ENCODE measurements around the gene AMBRA1.
"Not testable (repeated sequence)": the region's sequence is repeated elsewhere in the genome, so short reads cannot be mapped to it uniquely, and the experiment has no call there.

Gene AMBRA1

DNA sequence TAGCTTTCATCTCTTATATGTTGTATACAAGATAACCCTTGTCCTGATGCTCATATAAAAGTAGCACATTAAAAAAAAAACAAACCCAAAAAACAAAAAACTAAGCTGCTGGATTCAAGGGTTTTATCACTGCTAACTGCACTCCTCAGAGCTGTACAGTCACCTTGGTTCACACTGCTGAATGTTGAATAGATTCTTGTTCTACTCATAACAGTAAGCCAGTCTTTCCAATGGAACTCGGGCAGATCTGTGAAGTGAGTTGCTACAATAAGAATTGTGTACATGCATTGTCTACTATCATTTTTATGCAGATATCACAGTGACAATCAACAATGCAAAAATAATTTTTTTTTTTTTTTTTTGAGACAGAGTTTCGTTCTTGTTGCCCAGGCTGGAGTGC is 18.5 kb upstream of the AMBRA1 start:
- DNase-seq (ENCODE audit: low read depth in 2 of 2): no peak

DNA sequence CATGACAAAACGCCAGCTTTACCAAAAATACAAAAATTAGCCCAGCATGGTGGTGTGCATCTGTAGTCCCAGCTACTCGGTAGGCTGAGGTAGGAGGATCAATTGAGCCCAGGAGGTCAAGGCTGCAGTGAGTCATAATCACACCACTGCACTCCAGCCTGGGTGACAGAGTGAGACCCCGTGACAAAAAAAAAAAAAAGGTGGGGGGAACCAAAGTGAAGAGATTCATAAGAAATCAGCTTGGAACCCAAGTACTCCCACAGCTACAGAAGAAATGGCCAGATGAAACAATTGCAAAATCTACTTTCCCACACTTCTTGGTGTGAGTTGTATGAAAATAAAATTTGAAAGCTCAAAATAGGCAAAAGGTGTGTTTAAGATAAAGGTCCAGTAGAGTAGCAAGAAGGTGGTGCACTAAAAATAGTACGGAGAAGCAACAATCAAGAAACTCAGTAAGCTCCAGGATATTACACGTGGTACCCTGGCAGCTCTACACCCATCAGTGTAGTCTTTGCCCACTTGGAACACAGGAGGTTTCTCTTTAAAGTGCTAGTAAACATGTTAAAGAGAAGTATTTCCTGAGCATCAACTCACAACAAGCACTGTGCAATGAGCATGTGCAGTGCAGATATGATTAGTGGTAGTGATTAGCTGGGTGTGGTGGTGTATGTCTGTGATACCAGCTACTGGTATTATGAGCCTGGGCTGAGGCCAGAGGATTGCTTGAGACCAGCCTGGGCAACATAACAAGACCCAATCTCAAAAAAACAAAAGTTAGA is 17.9 kb upstream of the AMBRA1 start:
- DNase-seq (ENCODE audit: low read depth in 2 of 2): no peak

DNA sequence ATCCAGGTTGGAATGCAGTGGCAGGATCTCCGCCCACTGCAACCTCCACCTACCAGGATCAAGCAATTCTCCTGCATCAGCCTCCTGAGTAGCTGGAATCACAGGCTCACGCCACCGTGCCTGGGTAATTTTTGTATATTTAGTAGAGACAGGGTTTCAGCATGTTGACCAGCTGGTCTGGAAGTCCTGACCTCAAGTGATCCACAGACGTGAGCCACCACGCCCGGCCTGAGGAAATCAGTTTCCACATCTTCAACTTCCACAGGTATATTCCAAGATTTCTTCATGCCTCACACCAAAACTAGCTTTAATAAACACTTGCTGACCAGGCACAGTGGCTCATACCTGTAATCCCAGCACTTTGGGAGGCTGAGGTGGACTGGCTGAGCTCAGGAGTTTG is 15.6 kb upstream of the AMBRA1 start:
- no peak for DNase-seq (ENCODE audit: low read depth in 2 of 2)

DNA sequence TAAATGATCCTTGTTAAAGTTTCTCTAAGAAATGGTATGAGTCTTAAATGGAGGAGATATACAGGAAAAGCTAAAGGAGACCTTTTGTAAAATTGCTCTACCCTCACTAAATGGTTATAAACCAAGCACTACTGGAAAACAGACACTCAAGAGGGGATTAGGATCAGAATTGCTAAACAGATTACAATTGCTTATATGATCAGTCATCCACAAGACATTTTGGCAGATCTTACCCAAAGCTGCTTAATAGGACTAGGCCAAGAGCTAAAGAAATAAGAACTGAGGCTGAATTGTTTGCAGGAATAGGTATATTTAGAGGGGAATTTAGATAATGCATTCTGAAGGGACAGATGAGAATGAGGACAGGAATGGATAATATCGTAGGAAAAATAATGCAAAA is 13.7 kb upstream of the AMBRA1 start:
- DNase-seq (ENCODE audit: low read depth in 2 of 2): no peak

DNA sequence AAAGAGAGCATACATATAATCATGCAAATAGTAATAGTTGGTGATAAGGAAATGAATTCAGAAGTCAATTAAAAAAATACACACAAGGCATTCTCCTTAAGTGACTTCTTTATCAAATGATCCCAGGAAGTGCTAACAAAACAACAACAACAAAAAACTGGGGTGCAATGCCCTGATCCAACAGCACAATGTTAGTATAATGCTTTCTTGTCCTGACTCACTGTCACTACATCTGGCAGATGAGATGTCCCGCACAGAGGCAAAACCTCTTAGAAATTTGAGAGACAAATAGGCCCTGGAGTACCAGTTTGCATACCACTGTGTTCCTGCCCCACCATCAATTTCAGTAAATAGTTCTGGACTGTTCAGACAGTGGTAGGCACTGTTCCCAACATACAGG is 11.0 kb upstream of the AMBRA1 start:
- no peak for DNase-seq (ENCODE audit: low read depth in 2 of 2)

DNA sequence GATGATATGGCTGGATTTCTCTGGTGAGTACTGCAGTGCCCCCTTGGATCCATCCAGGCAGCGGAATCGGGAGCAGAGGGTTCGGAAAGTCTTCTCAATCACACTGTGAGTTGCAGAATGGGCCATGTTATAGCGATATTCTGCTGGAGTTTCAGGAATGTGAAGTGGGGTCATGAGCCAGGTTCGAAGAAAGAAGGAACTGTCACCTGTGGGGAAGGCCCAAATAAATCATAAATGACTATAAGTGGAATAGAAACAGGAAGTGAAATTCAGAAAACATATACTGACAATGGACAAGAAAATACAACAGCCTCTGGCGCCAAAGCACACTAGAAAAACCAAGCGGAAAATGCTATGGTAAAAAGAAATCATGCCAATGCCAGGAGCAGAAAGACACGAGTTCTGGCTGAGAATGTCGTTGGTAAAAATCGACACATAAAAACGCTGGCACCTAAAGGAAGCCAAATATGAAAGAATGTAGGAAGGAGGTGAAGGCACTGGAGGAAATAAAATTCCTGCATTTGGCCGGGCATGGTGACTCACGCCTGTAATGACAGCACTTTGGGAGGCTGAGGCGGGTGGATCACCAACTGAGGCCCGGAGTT is 10.0 kb upstream of the AMBRA1 start:
- no peak for DNase-seq (ENCODE audit: low read depth in 2 of 2)

DNA sequence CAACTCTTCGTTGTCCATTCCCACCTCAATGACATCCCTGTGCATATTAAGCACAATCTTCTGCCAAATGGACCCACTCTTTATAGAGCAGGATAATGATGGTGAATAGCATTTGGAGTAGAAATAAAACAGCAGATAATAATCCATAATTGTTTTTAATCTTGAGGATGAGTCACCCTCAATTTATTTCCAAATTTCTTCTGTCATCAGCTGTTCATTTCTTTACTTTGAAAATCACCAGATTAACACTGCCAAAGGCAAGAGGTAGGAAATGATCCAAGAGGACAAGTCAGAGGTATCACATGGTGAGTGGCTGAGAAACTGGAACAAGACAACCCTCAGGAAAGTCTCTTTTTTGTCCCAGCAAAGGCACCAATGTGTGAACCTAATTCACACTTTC is 7.3 kb upstream of the AMBRA1 start:
- no peak for DNase-seq (ENCODE audit: low read depth in 2 of 2)

DNA sequence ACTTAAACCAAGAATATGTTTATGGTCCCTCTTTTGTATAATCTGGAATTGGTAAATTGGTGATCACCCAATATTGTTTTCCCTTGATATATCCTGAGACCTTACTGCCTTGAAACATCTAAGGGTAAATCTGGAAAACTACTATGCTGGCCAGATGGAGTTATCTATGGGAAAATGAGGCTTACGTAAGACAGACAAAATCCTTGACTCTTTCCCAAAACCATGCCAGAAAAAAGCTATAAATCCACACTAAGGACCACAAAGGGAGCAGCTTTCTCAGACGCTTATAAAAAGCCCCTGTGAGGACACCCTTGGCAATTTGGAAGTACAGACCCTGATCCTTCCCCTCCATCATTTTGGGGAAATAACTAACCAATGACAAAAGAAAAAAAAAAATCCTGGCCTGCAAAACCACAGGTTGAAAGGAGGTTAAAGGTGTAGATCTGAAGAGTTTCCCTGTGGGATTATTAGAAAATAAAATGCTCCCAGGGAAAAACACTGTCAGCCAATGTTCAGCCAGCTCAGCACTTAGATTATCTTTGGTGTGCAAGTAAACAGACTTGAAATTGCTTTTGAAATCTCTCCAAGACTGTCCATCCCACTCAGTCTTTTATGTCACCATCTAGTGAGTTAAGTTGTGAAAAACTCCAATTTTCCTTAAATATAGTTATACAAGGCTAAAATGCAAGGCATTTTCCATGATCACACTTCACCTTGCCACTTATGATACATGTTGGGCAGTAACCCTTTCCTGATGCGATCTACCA is 6.6 kb upstream of the AMBRA1 start:
- DNase-seq (ENCODE audit: low read depth in 2 of 2): no peak

DNA sequence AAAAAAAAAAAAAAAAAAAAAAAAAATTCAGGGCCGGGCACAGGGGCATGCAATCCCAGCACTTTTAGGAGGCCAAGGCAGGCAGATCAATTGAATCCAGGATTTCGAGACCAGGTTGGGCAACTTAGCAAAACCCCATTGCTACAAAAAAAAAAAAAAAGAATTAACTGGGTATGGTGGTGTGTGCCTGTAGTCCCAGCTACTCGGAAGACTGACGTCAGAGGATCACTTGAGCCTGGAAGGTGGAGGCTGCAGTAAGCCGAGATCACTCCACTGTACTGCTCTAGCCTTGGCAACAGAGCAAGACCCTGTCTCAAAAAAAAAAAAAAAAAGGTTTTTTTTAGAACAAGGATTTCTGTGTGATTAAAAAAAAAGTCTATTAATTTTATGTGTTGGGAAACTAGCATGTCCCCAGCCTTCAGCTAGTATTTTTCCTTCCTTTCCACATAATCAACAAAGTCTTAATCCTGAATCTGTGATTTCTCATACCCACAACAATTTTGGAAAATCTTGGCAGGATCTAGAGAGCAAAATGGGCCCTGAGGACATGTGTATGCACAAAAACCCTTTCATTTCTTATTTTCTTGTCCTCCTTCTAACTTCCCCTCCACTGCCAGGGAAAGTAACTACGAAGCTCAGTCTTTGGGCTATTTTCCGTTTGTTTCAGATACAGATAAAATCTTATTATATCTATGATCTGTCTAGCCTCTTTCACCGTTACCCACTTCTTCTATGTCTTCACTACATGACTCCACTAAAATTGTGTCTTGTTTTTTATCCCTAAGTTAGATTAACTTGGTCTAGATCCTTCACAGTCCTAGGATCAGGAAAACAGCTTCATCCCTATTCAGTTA is 5.7 kb upstream of the AMBRA1 start:
- DNase-seq (ENCODE audit: low read depth in 2 of 2): no peak

DNA sequence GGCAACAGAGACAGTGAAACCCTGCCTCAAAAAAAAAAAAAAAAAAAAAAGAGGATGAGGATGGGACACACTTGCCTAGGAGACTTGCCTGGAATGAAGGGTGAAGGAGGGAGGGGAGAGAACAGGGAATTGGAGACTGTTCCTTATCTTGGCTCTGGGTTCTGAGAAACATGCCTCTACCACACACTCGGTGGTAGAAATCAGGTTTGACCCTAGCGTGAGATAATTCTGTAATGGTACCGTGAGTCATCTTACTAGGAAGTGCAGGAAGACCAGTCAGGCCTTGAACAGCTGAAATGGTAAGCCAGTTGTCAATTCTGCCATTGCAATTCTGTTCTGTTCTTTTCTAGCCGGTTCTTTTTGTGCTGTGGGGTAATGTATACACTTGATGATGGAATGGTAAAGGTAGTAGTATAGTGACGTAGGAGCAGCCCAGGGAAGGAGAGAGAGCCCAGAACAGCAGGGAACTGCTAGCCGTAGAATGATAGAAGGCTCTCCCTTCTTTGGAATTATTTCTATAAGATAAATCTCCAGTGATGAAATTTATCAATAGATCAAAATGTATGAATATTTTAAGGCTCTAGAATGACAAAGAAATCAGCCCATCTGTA is 3.9 kb upstream of the AMBRA1 start:
- no peak for DNase-seq (ENCODE audit: low read depth in 2 of 2)

DNA sequence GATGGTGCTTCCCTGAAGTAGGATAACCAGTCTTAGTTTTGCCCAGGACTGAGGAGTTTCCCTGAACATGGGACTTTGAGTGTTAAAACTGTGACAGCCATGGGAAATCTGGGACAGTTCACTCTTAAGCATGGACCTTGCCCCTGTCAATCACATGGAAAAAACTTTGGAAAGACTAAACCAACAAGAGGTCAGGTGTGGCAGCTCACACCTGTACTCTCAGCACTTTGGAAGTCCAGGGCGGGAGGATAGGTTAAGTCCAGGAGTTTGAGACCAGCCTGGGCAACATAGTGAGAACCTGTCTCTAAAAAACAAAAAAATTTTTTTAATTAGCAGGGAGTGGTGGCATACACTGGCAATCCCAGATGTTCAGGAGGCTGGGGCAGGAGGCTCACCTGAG is 3.3 kb upstream of the AMBRA1 start:
- no peak for DNase-seq (ENCODE audit: low read depth in 2 of 2)

DNA sequence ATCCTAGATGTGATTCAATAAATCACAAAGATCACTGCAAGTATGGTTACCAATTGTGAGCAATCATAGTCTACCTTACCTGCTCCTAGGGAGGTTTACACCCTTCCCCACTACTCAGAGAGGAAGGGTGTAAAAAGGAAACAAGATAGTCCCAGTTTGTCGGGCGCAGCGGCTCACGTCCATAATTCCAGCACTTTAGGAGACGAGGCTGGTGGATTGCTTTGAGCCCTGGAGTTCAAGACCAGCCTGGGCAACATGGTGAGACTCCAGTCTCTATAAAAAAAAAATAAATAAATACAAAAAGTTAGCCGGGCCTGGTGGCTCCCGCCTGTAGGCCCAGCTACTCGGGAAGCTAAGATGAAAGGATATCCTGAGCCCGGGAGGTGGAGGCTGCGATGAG is 962 bp upstream of the AMBRA1 start:
- DNase-seq (ENCODE audit: low read depth in 2 of 2): no peak

DNA sequence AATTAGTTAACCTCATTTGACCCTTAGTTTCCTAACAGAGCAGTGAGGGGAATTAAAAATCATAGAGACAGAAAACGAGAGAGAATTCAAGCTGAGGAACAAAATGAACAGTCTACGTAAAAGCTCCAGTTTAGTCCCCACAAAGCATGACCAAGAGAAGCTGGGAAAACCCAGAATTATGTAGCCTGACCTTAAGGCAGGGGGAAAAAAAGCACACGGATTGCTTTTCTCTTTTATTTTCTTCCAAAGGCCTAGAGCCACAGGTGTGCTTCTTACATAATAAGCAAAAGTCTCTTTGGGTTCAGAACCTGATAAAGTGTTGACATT is 514 bp upstream of the AMBRA1 start:
- no peak for DNase-seq (ENCODE audit: low read depth in 2 of 2)

DNA sequence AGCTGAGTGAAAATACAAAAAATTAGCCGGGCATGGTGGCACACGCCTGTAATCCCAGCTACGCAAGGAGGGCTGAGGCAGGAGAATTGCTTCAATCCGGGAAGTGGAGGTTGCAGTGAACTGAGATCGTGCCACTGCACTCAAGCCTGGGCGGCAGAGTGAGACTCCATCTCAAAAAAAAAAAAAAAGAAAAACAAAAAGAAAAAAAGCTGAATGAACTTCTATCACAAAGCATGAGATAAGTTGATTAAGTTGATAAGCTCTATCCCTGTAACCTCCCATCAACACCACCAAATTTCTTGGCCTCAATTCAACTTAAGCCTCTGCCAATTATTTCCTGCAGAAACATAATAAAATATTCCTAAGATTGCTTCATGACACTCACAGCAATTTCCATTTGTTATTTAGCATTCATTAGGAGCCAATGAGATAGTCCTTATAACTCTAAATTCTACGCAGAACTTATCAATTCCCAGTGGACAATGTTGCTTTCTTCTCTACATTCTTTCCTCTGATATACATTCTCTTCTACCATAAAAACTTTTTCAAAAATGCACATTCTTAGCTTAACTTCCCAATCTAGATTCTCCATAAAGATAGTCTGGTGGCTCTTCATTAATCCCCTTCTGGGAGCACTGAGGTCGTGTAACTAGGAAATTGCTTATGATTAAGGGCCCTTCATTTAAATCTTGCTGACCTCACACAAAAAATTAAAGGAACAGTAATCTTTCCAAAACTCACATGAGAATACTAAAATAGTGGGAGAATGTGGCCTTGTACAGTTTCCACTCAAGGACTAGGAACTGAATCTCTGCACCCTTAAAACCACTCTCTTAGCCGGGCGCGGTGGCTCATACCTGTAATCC is 2.9 kb downstream of the AMBRA1 start:
- DNase-seq (ENCODE audit: low read depth in 2 of 2): no peak

DNA sequence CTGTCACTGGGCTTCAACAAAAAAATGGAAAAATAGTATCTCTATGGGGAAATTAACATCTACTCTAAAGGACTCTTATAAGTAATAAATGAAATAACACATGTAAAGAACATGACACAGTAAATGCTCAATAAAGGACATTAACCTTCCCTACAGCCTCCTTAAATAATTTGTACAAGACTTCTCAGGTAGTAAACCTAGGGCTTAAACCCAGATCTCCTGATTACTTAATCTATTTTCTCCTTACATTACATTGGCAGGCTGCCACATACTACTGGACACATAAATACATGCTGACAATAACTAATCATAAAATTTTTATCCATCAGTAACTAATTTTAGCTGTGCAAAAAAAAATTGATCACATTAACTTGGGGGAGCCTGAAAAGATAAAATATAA is 4.9 kb downstream of the AMBRA1 start:
- DNase-seq (ENCODE audit: low read depth in 2 of 2): no peak

DNA sequence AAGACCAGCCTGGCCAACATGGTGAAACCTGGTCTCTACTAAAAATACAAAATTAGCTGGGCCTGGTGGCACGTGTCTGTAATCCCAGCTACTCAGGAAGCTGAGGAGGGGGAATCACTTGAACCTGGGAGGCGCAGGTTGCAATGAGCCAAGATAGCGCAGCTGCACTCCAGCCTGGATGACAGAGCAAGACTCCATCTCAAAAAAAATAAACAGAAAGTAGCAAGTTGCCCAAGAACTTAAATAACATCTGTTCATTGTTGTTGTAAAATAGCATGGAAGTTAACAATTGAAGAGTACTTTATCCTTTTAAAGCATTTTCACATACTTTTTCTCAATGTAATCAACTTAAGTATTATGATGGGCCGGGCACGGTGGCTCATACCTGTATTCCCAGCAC is 5.7 kb downstream of the AMBRA1 start:
- DNase-seq (ENCODE audit: low read depth in 2 of 2): no peak

DNA sequence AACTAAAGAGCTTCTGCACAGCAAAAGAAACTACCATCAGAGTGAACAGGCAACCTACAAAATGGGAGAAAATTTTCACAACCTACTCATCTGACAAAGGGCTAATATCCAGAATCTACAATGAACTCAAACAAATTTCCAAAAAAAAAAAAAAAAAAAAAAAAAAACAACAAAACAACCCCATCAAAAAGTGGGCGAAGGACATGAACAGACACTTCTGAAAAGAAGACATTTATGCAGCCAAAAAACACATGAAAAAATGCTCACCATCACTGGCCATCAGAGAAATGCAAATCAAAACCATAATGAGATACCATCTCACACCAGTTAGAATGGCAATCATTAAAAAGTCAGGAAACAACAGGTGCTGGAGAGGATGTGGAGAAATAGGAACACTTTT is 10.3 kb downstream of the AMBRA1 start:
- DNase-seq (ENCODE audit: low read depth in 2 of 2): not testable (repeated sequence)

DNA sequence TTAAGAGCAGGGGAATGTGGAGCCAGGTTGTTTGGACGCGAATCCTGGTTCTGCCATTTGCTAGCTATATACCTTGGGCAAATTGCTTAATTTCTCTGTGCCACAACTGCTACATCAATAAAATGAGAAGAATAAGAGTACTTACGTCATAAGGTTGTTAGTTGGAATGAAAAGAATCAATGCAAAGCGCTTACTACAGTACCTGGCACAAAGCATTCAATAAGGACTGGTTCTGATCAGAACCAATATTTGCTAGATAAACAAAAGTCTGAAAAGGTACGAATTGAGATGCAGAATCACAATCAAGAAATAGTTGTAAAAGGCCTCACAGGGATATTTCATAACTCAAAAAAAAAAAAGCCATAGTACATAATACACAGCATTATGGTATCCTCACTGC is 11.2 kb downstream of the AMBRA1 start:
- DNase-seq (ENCODE audit: low read depth in 2 of 2): no peak

DNA sequence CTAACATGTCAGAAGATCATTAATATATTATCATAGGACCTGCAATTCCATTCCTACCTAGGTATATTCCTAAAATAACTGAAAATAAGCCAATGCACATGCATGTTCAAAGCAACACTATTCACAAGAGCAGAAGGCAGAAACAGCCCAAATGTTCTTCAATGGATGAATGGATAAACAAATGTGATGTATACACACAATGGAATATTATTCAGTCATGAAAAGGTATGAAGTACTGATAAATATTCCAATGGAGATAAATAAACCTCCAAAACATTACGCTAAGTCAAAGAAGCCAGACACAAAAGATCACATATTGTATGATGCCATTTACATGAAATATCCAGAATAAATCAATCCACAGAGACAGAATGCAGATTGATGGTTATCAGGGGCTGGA is 16.8 kb downstream of the AMBRA1 start:
- no peak for DNase-seq (ENCODE audit: low read depth in 2 of 2)

DNA sequence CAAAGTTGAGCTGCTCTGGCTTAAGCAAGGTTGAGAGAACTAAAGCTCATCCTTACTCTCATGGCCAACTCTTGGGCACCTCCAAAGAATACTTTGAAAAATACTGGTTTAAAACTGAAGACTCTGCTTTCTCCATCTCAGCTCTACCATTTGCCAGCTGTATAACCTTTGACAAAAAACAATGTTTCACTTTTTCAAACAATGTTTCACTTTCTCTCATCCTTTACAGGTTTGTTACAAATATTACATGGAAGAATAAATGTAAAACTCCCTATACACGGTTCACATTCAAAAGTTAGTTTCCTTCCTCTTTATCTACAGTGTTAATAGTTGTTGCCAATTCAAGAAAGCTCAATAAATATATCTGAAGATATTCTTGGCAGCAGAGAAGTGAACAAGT is 19.2 kb downstream of the AMBRA1 start:
- no peak for DNase-seq (ENCODE audit: low read depth in 2 of 2)
